Spleen (tissue), 7 donors: ENCODE measurements around the gene ENTPD8.

Experiments
- POLR2A ChIP-seq, 3 donors: fragments of 450-650 bp; IDR thresholded peaks; one replicate each; pipeline ENCODE4 v1.5.1; 2017; ENCODE audit warnings: antibody characterized with exemption in 3 of 3, mild to moderate bottlenecking in 1 of 3
- TF ChIP-seq, protein P1 (sequence below), 11 experiments: fragments of 200-600 bp in 7 of 11; fragments of 450-650 bp in 4 of 11; sonication (generic) in 4 of 11; IDR thresholded peaks in 8 of 11; conservative IDR thresholded peaks in 3 of 11; 1 replicate in 7 of 11; 2 replicates in 4 of 11; pipeline versions ENCODE4 v1.4.0 to v1.8.0; 2016 to 2021; ENCODE audit warnings: antibody characterized with exemption in 11 of 11, inconsistent platforms in 4 of 11, mild to moderate bottlenecking in 1 of 11
- donor health status: DM: no; HTN: no; CAD: no; lungs with moderate emphysema.
- donor health status: DM: no; HTN: no; CAD: no.
- donor health status: DM: no; HTN: no; CAD: no.

DNA sequence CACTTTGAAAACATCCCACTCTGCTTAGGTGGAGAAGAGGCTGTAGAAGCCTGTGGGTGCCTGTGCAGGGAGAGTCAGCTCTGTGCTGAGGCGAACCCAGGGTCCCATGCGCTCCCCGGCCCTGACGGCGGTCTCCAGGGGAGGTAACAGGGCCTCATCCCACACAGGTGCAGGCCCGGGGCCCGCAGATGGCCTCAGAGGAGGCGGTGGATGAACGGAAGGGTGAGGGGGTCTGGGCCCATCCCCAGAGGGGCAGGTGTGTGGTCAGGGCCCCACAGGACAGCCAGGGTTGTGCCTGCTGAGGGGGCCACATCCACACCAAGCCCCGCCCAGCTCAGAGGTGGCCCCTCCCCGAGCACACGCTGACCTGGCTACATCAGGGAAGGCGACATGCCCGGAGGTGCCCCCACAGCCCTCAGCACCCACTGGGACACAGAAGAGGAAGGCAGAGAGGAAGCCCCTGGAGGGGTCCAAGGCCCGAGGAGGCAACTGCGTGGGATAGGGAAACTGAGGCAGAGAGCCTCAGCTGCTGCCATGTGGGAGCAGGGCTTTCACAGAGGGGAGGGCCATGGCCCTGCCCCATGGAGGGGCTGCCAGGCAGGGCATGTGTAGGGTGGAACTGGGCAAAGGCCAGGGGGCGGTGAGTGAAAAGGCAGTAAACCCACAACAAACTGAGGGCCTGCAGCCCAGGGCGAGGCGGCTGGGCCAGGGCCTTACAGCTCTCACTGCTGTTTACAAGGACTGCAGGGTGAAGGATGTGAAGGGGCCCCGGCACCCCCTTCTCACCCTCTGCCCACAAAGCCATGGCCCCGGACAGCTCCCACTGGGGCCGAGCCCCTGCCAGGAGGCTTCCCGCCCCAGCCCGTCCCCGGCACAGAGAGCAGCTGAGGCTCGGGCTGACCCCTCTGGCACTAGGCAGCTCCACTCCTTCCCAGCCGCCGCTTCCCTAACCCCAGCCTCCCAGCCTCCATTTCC, 47.7 kb downstream of the ENTPD8 start:
- TF ChIP-seq, protein P1, sequence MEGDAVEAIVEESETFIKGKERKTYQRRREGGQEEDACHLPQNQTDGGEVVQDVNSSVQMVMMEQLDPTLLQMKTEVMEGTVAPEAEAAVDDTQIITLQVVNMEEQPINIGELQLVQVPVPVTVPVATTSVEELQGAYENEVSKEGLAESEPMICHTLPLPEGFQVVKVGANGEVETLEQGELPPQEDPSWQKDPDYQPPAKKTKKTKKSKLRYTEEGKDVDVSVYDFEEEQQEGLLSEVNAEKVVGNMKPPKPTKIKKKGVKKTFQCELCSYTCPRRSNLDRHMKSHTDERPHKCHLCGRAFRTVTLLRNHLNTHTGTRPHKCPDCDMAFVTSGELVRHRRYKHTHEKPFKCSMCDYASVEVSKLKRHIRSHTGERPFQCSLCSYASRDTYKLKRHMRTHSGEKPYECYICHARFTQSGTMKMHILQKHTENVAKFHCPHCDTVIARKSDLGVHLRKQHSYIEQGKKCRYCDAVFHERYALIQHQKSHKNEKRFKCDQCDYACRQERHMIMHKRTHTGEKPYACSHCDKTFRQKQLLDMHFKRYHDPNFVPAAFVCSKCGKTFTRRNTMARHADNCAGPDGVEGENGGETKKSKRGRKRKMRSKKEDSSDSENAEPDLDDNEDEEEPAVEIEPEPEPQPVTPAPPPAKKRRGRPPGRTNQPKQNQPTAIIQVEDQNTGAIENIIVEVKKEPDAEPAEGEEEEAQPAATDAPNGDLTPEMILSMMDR (IDR thresholded peaks at IDR 0.05 in 8 of 11, conservative IDR thresholded peaks at IDR 0.05 in 3 of 11) = no peak
- no peak for TF ChIP-seq POLR2A (IDR thresholded peaks at IDR 0.05)
